Right atrium auricular region (tissue), 2 donors: Measurements from ENCODE around the gene CBARP. TPM values are rescaled to one million over a fixed set of nuclear protein-coding genes. Genes with fewer than 3 reads are reported as not detected.
A peak's percentile ranks its signal among the peaks of the same experiment; 100 is the strongest.

Source experiments
- DNase-seq: peaks from one replicate; pipeline ENCODE4 v3.0.0-alpha.2; 2019; ENCODE audit warnings: low spot score
- H3K27ac ChIP-seq, 2 donors: fragments of 200-600 bp; sonication (generic); 1 replicate in 1 of 2; 2 replicates in 1 of 2; pipeline ENCODE4 v1.5.1; 2016 to 2019
- H3K27me3 ChIP-seq, 2 donors: fragments of 200-600 bp; sonication (generic); one replicate each; pipeline versions ENCODE4 v1.5.1 to v1.6.0; 2017 to 2019
- H3K36me3 ChIP-seq: fragments of 200-600 bp; sonication (generic); one replicate; pipeline ENCODE4 v1.5.1; 2016
- H3K4me1 ChIP-seq, 2 donors: fragments of 200-600 bp; sonication (generic); one replicate each; pipeline versions ENCODE4 v1.5.1 to v1.6.0; 2017 to 2019
- H3K4me3 ChIP-seq, 2 donors: fragments of 200-600 bp; sonication (generic); 1 replicate in 1 of 2; 2 replicates in 1 of 2; pipeline ENCODE4 v1.5.1; 2017 to 2019; ENCODE audit warnings: mild to moderate bottlenecking in 1 of 2, moderate library complexity in 1 of 2
- H3K9me3 ChIP-seq, 2 donors: fragments of 200-600 bp; sonication (generic); one replicate each; pipeline ENCODE4 v1.5.1; 2019
- CTCF ChIP-seq, 2 donors: fragments of 200-600 bp; sonication (generic); IDR thresholded peaks; one replicate each; pipeline ENCODE4 v1.5.1; 2019; ENCODE audit warnings: antibody characterized with exemption in 2 of 2
- total RNA-seq, 2 donors: library from RNA; depleted of rRNA; stranded (reverse); fragments of >200 nt; gene quantifications; one replicate each; pipeline ENCODE4 v1.1.0, GENCODE V29; 2016

Gene CBARP
- total RNA-seq, 2 donors from 2014 or later, result 2.4 to 2.6 TPM

GRCh38 chr19:1280636-1281568, 43.1 kb upstream of the CBARP start:
- TF ChIP-seq CTCF (IDR thresholded peaks at IDR 0.05), result no peak
- Histone ChIP-seq H3K27me3 (peaks cover 0 to 12% of the 10 kb centered on the region in 2 donors), H3K36me3 (peaks cover 9% of the 10 kb centered on the region), H3K4me3 (no peak overlapping the region), H3K4me1 (peaks cover 0 to 10% of the 10 kb centered on the region in 2 donors), H3K9me3 (no peaks in the 10 kb centered on the region), H3K27ac (no peak overlapping the region)
- DNase-seq, result no peak

GRCh38 chr19:1279782-1280341, 42.1 kb upstream of the CBARP start:
- DNase-seq, result peak; percentile 84
- Histone ChIP-seq H3K27ac (no peak overlapping the region), H3K4me3 (no peak overlapping the region), H3K9me3 (no peaks in the 10 kb centered on the region), H3K27me3 (peaks cover 0 to 6% of the 10 kb centered on the region in 2 donors), H3K36me3 (peaks cover 13% of the 10 kb centered on the region), H3K4me1 (peaks cover 0 to 14% of the 10 kb centered on the region in 2 donors)
- TF ChIP-seq CTCF (IDR thresholded peaks at IDR 0.05), result peak; percentile 89 to 98

- H3K9me3 ChIP-seq, result no peaks in the 10 kb centered on the region
- H3K4me3 ChIP-seq, result no peak overlapping the region
- peaks cover 0 to 23% of the 10 kb centered on the region in 2 donors for H3K4me1 ChIP-seq
- H3K27me3 ChIP-seq, result peaks cover 0 to 4% of the 10 kb centered on the region in 2 donors
- no peak overlapping the region for H3K27ac ChIP-seq
- no peak for TF ChIP-seq CTCF (IDR thresholded peaks at IDR 0.05)
- peaks cover 21% of the 10 kb centered on the region for H3K36me3 ChIP-seq
- no peak for DNase-seq
These were observed 41.2 kb upstream of the CBARP start for GRCh38 chr19:1278713-1279660.

GRCh38 chr19:1278074-1278473, 40.3 kb upstream of the CBARP start:
- H3K9me3 ChIP-seq, result no peaks in the 10 kb centered on the region
- no peak for DNase-seq
- H3K36me3 ChIP-seq, result peaks cover 30% of the 10 kb centered on the region
- no peaks in the 10 kb centered on the region for H3K27me3 ChIP-seq
- no peak for TF ChIP-seq CTCF (IDR thresholded peaks at IDR 0.05)
- no peak overlapping the region for H3K27ac ChIP-seq
- H3K4me1 ChIP-seq, result peaks cover 0 to 32% of the 10 kb centered on the region in 2 donors
- no peak overlapping the region for H3K4me3 ChIP-seq

GRCh38 chr19:1277061-1277460, 39.3 kb upstream of the CBARP start:
- Histone ChIP-seq H3K9me3 (no peaks in the 10 kb centered on the region), H3K27ac (no peak overlapping the region), H3K4me3 (no peak overlapping the region), H3K36me3 (peaks cover 41% of the 10 kb centered on the region), H3K27me3 (no peaks in the 10 kb centered on the region), H3K4me1 (peaks cover 0 to 42% of the 10 kb centered on the region in 2 donors)
- DNase-seq, result no peak
- TF ChIP-seq CTCF (IDR thresholded peaks at IDR 0.05), result no peak
